RWPE1 (cell line): Measurements from ENCODE around the gene VWA8.

ENCODE experiments used
- CTCF ChIA-PET: fragments of 350-600 bp; sonication (Branson Sonifier 250); formaldehyde crosslinking; extraction: SDS; loops from one replicate; lab custom pipeline; 2021; lab: Yijun Ruan, JAX
- POLR2A ChIA-PET: fragments of 400-600 bp; formaldehyde crosslinking; extraction: SDS; loops from one replicate; lab custom pipeline; 2020; ENCODE audit warnings: antibody characterized with exemption; ENCODE audit not compliant: low non-redundant PET; lab: Yijun Ruan, JAX
- DNase-seq: peaks from one replicate; pipeline ENCODE4 v3.0.0; 2012; ENCODE audit warnings: low spot score
- H3K27ac ChIP-seq: fragments of 450-650 bp; 2 replicates; pipeline ENCODE4 v1.5.1; 2017
- TF ChIP-seq, protein P1 (sequence below): fragments of 450-650 bp; conservative IDR thresholded peaks from 2 replicates; pipeline ENCODE4 v1.5.1; 2017; ENCODE audit warnings: low read depth, mild to moderate bottlenecking

VWA8 gene

DNA sequence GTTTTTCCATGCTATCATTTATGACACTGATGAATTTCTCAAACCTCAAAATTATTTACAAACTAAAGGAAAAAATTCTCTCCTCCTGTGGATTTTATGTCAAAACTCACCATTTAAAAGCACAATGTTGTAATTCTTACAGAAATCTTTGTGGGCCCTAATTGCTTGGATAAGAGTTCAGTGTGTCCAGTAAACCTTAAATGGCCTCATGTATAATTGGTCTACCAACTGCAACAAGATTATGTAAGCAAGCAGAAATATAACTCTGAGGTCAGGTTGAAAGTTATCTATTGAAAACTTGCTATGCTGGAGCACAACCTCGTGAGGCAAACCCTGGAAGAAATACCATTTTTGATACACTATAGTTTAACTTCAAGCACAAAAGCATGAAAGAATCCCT lies 22.0 kb downstream of the VWA8 start:
- CTCF ChIA-PET: interaction anchor here (0.5 to 0.7 kb wide), 3 partner anchors 25 to 193 kb away, joined by 3 to 8 read pairs (median 4); no protein-coding TSS in a partner anchor
- TF ChIP-seq, protein P1, sequence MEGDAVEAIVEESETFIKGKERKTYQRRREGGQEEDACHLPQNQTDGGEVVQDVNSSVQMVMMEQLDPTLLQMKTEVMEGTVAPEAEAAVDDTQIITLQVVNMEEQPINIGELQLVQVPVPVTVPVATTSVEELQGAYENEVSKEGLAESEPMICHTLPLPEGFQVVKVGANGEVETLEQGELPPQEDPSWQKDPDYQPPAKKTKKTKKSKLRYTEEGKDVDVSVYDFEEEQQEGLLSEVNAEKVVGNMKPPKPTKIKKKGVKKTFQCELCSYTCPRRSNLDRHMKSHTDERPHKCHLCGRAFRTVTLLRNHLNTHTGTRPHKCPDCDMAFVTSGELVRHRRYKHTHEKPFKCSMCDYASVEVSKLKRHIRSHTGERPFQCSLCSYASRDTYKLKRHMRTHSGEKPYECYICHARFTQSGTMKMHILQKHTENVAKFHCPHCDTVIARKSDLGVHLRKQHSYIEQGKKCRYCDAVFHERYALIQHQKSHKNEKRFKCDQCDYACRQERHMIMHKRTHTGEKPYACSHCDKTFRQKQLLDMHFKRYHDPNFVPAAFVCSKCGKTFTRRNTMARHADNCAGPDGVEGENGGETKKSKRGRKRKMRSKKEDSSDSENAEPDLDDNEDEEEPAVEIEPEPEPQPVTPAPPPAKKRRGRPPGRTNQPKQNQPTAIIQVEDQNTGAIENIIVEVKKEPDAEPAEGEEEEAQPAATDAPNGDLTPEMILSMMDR: no peak
- no peak for DNase-seq
- H3K27ac ChIP-seq: no peak overlapping the region
- POLR2A ChIA-PET: no interaction called here

DNA sequence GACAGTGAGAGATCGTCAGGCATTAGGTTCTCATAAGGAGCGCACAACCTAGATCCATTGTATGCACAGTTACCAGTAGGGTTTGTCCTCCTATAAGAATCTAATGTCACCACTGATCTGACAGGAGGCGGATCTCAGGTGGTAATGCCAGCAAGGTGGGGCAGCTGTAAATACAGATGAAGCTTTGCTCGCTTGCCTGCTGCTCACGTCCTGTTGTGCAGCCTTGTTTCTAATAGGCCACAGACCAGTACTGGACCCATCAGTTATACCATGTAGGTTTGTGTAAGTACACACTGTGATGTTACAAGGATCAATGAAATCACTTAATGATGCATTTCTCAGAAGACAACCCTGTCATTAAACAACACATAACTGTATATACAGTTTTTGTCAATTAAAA lies 23.5 kb downstream of the VWA8 start:
- POLR2A ChIA-PET: no interaction called here
- CTCF ChIA-PET: no interaction called here
- no peak for DNase-seq
- no peak overlapping the region for H3K27ac ChIP-seq
- TF ChIP-seq, protein P1: no peak

DNA sequence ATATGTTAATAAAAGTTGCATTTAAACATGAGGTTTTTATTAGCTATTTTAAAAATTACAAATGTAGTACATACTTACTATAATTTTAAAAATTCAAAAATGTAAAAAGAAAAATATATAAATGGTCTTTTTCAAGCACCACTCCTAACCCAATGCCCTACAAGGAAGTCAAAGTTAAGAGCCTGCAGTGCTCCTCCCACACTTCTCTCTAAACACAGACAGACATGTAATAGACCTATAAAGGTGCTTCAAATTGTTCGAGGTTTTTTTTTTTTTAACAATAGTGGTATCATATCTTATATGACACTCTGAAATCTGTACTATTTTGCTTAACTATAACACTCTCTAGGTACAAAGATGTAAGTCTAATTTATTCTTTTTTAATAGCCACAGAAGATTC lies 25.4 kb downstream of the VWA8 start:
- POLR2A ChIA-PET: no interaction called here
- TF ChIP-seq, protein P1: no peak
- CTCF ChIA-PET: interaction anchor here (0.6 to 0.7 kb wide), 2 partner anchors 16 to 141 kb away, joined by 4 to 9 read pairs; no protein-coding TSS in a partner anchor
- H3K27ac ChIP-seq: no peak overlapping the region
- no peak for DNase-seq

DNA sequence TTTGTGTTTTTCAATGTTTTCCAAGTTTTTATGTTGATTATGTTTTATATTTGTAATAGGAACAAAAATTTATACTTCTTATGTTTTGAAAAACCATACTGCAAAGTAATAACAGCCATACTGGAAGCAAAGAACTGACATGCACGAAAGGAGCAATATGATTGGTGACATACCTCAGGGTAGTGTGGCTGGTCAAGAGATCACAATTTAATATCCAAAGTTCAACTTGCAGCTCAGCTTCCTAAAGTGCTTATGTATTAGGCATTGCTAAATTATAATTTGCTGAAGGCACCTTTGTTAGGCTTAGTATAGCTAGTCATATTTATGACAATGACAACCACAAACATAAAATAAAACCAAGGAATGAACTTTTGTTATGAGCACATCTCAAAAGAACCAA lies 25.9 kb downstream of the VWA8 start:
- POLR2A ChIA-PET: interaction anchor here (0.5 kb wide), 1 partner anchor 15 kb away, joined by 3 read pairs; no protein-coding TSS in a partner anchor
- no peak for DNase-seq
- CTCF ChIA-PET: interaction anchor here (0.7 kb wide), 1 partner anchor 16 kb away, joined by 9 read pairs; no protein-coding TSS in a partner anchor
- TF ChIP-seq, protein P1: no peak
- H3K27ac ChIP-seq: no peak overlapping the region

DNA sequence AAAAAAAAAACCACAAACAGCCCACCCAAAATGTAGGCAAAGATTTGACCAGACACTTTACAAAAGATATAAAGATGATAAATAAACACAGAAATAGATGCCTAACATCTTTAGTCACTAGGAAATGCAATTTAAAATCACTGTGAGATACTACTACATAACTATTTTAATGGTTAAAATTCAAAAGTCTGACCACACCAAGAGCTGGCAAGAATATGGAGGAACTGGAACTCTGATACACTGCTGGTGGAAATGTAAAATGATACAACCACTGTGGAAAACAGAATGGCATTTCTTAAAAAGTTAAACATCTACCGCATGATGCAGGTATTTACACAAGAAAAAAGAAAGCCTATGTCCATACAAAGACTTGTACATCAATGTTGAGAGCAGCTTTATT lies 26.8 kb downstream of the VWA8 start:
- POLR2A ChIA-PET: no interaction called here
- no peak overlapping the region for H3K27ac ChIP-seq
- DNase-seq: no peak
- TF ChIP-seq, protein P1: no peak
- CTCF ChIA-PET: no interaction called here

DNA sequence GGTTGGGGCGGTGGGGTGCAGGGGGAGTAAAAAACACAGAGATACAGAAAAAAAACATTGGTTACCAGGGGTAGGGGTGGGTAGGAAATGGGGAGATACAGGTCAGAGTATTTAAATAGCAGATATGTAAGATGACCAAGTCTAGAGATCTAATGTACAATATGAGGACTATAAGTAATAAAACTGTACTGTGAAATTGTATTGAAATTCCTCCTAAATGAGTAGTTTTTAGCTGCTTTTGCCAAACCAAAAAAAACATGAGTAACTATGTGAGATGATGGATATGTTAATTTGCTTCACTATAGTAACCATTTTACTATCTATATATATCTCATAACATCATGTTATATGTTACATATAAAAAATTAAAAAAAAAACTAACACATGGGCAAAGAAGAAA lies 29.6 kb downstream of the VWA8 start:
- no peak overlapping the region for H3K27ac ChIP-seq
- CTCF ChIA-PET: interaction anchor here (0.6 to 0.7 kb wide), 4 partner anchors 82 to 529 kb away, joined by 4 to 5 read pairs (median 4); no protein-coding TSS in a partner anchor
- DNase-seq: no peak
- POLR2A ChIA-PET: no interaction called here
- TF ChIP-seq, protein P1: no peak
